RPMI8226 (cell line): ENCODE measurements around the gene RFX6.

Source experiments
- DNase-seq: peaks from one replicate; pipeline ENCODE4 v3.0.0-alpha.2; 2015

Gene RFX6

DNA sequence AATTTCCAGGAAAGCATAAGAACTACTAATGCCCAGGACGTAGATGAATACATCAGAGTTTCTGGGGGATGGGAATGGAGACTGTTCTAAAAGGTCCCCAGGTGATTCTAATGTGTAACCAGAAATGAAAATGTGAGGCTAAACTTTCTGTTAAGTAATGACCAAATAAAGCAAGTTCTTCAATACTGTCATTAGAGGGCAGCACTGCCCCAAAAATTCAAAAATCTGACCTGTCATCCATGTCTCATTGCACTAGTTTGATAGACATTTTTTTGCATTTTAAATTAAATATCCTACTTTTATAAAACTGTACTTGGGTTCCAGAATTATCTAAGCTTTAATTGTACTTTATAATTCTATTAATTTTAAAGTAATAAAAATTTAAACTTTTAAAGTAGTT, 94.9 kb downstream of the RFX6 start:
- peak; percentile 48 for DNase-seq

GRCh38 chr6:116973976-116974375, 96.9 kb downstream of the RFX6 start:
- no peak for DNase-seq

DNA sequence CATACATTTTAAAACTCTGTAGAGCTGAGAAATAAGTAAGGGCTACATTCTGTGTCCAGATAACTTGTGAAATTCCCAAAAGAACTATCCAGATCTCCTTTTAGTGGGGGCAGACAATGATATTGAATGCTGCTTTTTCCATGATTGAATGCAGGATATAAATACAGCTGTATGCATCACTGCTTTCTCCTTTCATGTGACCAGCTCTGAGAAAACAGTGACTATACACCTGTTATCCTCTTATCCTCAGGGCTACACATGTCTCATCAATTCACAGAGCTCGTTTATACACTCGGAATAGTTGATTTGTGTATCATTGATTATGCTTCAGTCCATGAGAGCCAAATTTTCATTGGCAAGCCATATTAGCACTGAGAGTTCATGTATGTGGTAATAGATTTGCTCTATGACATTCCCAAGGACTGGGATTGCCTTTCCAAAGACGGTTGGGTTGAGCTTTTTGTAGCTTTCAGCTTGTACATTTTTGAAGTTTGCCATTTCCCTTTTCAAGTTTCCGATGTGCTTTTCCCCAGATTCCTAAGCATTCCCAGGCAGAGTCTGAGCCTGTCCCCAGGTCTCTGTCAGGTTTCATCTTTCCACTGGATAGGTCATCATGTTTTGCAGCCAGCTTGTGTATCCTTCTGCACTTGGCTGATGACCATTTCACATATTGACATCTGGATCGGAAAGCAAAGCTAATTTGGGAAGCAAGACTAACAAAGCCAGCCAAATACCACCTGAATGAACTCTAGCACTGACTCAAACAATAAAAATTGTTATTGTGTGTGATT, 97.7 kb downstream of the RFX6 start:
- no peak for DNase-seq

- DNase-seq = no peak
These were observed 98.6 kb downstream of the RFX6 start for GRCh38 chr6:116975600-116975999.

GRCh38 chr6:116979560-116979959, 102.5 kb downstream of the RFX6 start:
- DNase-seq = no peak
